Measurements from ENCODE around the gene CLTB. TPM values are rescaled to one million over a fixed set of nuclear protein-coding genes. Genes with fewer than 3 reads are reported as not detected.

The CLTB gene
- total RNA-seq, 4 donors from 2014 or later = 95.2 to 139 (median 112) TPM

DNA sequence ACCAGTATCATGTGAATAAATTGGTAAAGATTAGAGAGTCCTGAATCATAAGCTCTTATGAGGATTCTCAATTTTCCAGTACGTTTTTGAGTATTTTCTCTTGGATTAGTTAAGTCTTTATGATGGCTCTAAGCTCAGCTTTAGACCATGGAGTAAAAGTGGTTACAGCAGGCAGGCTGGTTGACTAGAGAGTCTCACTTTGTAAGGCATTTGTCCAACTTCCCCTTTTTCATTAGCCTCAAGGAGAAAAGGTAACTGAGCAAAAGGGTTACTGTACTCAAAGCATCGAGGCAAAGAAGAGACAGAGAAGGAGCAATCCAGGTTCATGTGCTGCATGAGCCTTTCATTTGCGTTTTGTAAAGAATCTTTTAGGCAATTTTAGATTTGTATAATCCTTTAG, 36.5 kb downstream of the CLTB start:
- Histone ChIP-seq H3K27ac (no peak overlapping the region), H3K4me3 (replicated peaks in 1 of 3) (no peak overlapping the region), H3K27me3 (no peaks in the 10 kb centered on the region), H3K9me3 (no peaks in the 10 kb centered on the region), H3K36me3 (peaks cover 17 to 18% of the 10 kb centered on the region in 2 donors), H3K4me1 (no peaks in the 10 kb centered on the region)
- no peak for DNase-seq
- TF ChIP-seq, protein P1, sequence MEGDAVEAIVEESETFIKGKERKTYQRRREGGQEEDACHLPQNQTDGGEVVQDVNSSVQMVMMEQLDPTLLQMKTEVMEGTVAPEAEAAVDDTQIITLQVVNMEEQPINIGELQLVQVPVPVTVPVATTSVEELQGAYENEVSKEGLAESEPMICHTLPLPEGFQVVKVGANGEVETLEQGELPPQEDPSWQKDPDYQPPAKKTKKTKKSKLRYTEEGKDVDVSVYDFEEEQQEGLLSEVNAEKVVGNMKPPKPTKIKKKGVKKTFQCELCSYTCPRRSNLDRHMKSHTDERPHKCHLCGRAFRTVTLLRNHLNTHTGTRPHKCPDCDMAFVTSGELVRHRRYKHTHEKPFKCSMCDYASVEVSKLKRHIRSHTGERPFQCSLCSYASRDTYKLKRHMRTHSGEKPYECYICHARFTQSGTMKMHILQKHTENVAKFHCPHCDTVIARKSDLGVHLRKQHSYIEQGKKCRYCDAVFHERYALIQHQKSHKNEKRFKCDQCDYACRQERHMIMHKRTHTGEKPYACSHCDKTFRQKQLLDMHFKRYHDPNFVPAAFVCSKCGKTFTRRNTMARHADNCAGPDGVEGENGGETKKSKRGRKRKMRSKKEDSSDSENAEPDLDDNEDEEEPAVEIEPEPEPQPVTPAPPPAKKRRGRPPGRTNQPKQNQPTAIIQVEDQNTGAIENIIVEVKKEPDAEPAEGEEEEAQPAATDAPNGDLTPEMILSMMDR (IDR thresholded peaks at IDR 0.05) = no peak
- TF ChIP-seq POLR2A (IDR thresholded peaks at IDR 0.05) = no peak
- WGBS, 2 donors = 85 to 87% methylated on average over 3 of the region's 3 CpGs
- intact Hi-C loops (cut with DNase I) = no loop called here

DNA sequence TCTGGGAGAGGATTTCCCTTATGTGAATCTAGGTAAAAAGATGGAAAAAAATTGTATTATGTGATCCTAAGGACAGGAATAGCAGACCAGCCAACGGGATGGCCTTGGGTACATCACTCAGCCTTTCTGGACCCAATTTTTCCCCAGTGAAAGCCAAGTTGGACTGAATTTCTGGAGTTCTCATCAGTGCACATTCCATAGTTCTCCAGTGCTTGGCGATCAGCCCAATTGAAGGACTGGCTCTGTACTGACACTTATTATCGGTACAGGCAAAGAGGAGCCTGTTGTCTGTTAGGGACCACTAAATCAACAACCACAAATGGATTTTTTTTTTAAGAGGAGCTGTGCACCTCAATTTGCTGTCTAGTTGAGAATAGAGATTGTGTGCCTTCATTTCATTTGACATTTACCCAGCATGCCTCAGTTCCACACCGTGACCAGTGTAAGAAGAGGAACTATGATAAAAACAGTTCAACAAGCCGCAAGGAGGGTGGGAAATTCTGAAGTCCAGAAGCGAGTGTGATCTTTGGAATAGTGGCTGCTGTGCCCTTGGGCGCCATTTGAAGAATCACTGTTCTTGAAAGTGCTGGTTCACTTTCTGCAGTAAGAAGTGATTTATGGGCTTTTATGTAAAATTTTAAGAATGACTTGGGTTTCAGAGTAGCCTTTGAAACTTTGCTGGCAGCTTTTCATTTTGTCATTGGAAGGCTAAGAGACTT, 43.1 kb downstream of the CLTB start:
- H3K9me3 ChIP-seq = no peaks in the 10 kb centered on the region
- peaks cover 0 to 2% of the 10 kb centered on the region in 2 donors for H3K36me3 ChIP-seq
- peaks cover 0 to 10% of the 10 kb centered on the region in 2 donors for H3K4me1 ChIP-seq
- H3K27me3 ChIP-seq = no peaks in the 10 kb centered on the region
- no peak overlapping the region for H3K4me3 ChIP-seq (replicated peaks in 1 of 3)
- WGBS, 2 donors = 37 to 42% methylated on average over 7 of the region's 7 CpGs
- TF ChIP-seq POLR2A (IDR thresholded peaks at IDR 0.05) = no peak
- TF ChIP-seq, protein P1 (IDR thresholded peaks at IDR 0.05) = no peak
- DNase-seq = peak; percentile 66 to 74
- H3K27ac ChIP-seq = no peak overlapping the region
- intact Hi-C loops (cut with DNase I) = no loop called here

DNA sequence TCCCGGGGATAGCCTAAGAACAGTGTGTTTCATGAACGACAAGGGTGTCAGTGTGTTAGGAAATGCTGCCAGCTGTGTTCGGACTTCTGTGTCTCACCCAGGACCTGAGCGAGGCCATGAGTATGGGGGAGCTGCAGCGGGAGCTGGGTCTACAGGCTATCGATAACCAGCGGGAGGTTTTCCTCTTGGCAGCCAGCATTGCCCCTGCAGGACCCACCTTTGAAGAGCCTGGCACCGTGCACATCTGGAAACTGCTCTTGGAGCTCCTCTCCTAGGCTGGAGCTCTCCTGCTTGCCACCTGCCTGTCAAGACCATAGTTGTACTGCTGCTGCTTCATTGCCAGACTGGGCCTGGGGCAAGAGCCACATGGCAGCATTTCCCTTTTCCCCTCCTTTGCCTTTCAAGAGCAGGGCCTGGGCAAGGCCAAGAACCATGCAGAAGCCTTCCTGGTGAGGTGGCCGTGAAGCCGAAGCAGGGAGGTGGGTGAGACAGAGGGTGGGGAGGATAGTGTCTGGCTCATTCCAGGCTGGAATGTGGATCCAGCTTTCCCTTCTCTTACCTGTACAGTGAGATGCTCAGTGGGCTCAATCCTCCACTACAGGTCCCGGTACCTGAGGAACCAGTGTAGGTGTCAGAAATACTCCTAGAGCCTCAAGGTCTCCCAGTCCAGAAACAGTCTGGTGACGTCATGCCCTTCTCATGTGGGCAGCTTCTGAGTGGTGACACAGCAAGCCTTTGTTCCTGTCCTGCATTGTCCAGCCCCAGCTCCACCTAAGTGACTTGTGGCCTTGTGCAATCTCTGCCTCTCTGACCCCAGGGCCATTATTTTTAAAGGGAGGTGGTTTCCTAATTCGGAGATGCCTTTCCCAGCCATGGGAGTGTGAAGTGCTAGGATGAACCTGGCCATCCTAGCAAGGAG, 44.5 kb downstream of the CLTB start:
- no peak overlapping the region for H3K27ac ChIP-seq
- H3K4me3 ChIP-seq (replicated peaks in 1 of 3) = no peak overlapping the region
- H3K27me3 ChIP-seq = no peaks in the 10 kb centered on the region
- peaks cover 0 to 2% of the 10 kb centered on the region in 2 donors for H3K36me3 ChIP-seq
- peaks cover 0 to 10% of the 10 kb centered on the region in 2 donors for H3K4me1 ChIP-seq
- H3K9me3 ChIP-seq = no peaks in the 10 kb centered on the region
- WGBS, 2 donors = 94 to 98% methylated on average over 12 of the region's 13 CpGs
- intact Hi-C loops (cut with DNase I) = no loop called here
- TF ChIP-seq, protein P1 (IDR thresholded peaks at IDR 0.05) = no peak
- DNase-seq = no peak

DNA sequence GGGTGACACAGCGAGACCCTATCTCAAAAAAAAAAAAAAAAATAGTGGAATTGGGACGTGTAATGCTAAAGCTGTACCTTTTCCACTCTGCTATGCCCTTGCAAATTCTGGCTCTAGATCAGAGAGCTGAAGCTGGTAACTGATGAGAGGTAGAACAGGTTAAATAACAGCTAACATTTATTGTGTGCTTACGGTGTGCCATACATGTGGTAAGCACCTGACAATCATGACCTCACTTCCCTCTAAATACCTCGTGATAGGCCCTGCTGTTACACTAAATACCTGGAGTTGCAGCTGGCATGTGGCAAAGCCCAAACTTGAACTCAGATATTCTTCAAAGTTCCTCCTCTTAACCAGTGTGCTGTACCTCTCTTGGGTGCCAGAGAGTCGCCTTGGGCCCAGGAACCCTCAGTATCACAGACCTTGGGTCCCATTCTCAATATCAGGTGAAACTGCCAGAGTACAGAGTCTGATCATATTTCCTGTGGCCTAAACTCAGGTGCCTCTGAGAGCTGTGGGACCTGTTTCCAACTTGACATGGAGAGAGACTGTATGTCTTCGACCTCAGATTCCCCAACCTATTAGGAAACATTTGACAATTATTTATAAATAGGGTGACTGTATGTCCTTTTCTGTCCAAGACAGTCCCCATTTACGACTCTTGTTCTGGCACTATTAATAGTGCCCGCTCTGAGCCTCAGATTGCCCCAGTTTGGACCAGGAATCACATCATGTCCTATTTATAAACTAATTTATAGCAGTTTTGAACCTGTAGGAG, 46.2 kb downstream of the CLTB start:
- DNase-seq = no peak
- TF ChIP-seq, protein P1 (IDR thresholded peaks at IDR 0.05) = no peak
- no peak for TF ChIP-seq POLR2A (IDR thresholded peaks at IDR 0.05)
- peaks cover 0 to 15% of the 10 kb centered on the region in 2 donors for H3K4me1 ChIP-seq
- H3K36me3 ChIP-seq = peaks cover 0 to 2% of the 10 kb centered on the region in 2 donors
- H3K27me3 ChIP-seq = no peaks in the 10 kb centered on the region
- intact Hi-C loops (cut with DNase I) = no loop called here
- no peak overlapping the region for H3K4me3 ChIP-seq (replicated peaks in 1 of 3)
- H3K27ac ChIP-seq = no peak overlapping the region
- no peaks in the 10 kb centered on the region for H3K9me3 ChIP-seq
- whole genome bisulfite sequencing, 2 donors = 89 to 95% methylated on average over 8 of the region's 8 CpGs

All from thyroid gland (tissue), 4 donors.